ENCODE measurements around the gene CD300LD. TPM values are rescaled to one million over a fixed set of nuclear protein-coding genes. Genes with fewer than 3 reads are reported as not detected.

Gene CD300LD
- total and polyA plus RNA-seq, 2 of the 8 experiments (the other 6 are each of a cell fraction or from before 2014, with no cell fraction given): not detected

DNA sequence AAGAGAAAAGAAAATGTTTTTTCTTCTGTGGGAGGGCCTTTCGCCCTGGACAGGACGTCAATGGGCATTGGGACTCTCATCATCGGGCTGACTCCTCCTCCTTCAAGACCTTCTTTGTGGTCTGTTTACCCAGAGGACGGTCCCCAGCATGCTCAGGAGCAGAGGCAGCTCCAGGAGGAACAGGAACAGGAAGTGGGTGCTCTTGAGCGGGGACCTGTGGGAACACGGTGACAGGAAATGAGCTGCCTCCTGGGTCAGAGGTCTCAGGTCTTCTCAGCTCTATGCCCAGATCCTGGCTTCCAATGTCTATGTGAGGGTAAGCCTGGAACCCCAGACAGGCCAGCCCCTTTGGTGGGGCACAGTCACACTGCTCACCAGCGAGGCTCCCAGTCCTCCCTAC, 12.2 kb downstream of the CD300LD start:
- H3K27ac ChIP-seq (ENCODE audit: low read depth, low read length): no peak overlapping the region
- 89% methylated on average over 7 of the region's 7 CpGs; no CpG with 5 or more reads in 1 of the 2 experiments for WGBS, 2 experiments (ENCODE audit: extremely low coverage in 1 of 2, insufficient coverage in 1 of 2, insufficient read length in 1 of 2, insufficient replicate concordance in 2 of 2, low coverage in 1 of 2, low lambda C conversion rate in 2 of 2, missing lambda C conversion rate in 1 of 2)
- no peak overlapping the region for H2BK20ac ChIP-seq (ENCODE audit: low read length)
- no peak overlapping the region for H2BK120ac ChIP-seq (replicated peaks; ENCODE audit: low read depth, low read length)
- no peak overlapping the region for H3K56ac ChIP-seq (replicated peaks; ENCODE audit: insufficient read length, low read depth, low read length)
- H3K4me1 ChIP-seq (replicated peaks in 1 of 4; ENCODE audit: control insufficient read depth in 3 of 4, insufficient read depth in 4 of 4, low read length in 3 of 4): no peaks in the 10 kb centered on the region
- FAIRE-seq: no peak
- H4K91ac ChIP-seq (replicated peaks; ENCODE audit: insufficient read length, low read length): no peak overlapping the region
- H3K4me3 ChIP-seq (ENCODE audit: extremely low read depth in 1 of 4, insufficient read depth in 2 of 4, low read depth in 3 of 4, low read length in 4 of 4): no peak overlapping the region
- H3K23me2 ChIP-seq (ENCODE audit: low read depth, low read length): no peaks in the 10 kb centered on the region
- H3K9ac ChIP-seq (replicated peaks in 1 of 4; ENCODE audit: extremely low read depth in 1 of 4, low read depth in 3 of 4, low read length in 3 of 4): no peak overlapping the region
- no peak overlapping the region for H2BK12ac ChIP-seq (ENCODE audit: low read depth, low read length)
- no peak overlapping the region for H2BK15ac ChIP-seq (ENCODE audit: low read length)
- ChIA-PET CTCF (ENCODE audit: partially characterized antibody) (interaction anchor here (1.0 to 1.4 kb wide), 3 partner anchors 14 to 87 kb away, joined by 3 to 5 read pairs (median 3); no protein-coding TSS in a partner anchor), POLR2A (ENCODE audit: partially characterized antibody) (no interaction called here)
- H3K79me1 ChIP-seq (ENCODE audit: low read depth, low read length): no peaks in the 10 kb centered on the region
- no peak overlapping the region for H2BK5ac ChIP-seq (ENCODE audit: low read depth, low read length)
- H3K79me2 ChIP-seq (ENCODE audit: control insufficient read depth in 1 of 2, insufficient read depth in 2 of 2, low read length in 2 of 2): no peaks in the 10 kb centered on the region
- H2AK5ac ChIP-seq (ENCODE audit: low read depth, low read length): no peak overlapping the region
- H3K27me3 ChIP-seq (replicated peaks in 1 of 4; ENCODE audit: control insufficient read depth in 3 of 4, extremely low read depth in 1 of 4, insufficient read depth in 3 of 4, low read length in 3 of 4): 0 out of 7 replicates have a peak, but pooled peaks cover 0 to 3% (median 0%) of the 10 kb centered on the region in 4 experiments
- DNase-seq (ENCODE audit: low read depth in 1 of 2, low spot score in 2 of 2): no peak
- no peak overlapping the region for H2AFZ ChIP-seq (ENCODE audit: low read length)
- H4K8ac ChIP-seq (ENCODE audit: extremely low read depth, insufficient read depth, low read length): no peak overlapping the region
- H4K20me1 ChIP-seq (replicated peaks in 1 of 2; ENCODE audit: control insufficient read depth in 1 of 2, insufficient read depth in 2 of 2, low read length in 2 of 2): no peaks in the 10 kb centered on the region
- no peak overlapping the region for H3K14ac ChIP-seq (ENCODE audit: insufficient read length)
- H3K23ac ChIP-seq (ENCODE audit: insufficient read length): no peak overlapping the region
- no peaks in the 10 kb centered on the region for H3K9me3 ChIP-seq (ENCODE audit: insufficient read depth in 2 of 2, low read depth in 1 of 2, low read length in 1 of 2)
- no peak overlapping the region for H3K18ac ChIP-seq (ENCODE audit: extremely low read depth, low read length)
- H3K36me3 ChIP-seq (ENCODE audit: control insufficient read depth in 2 of 4, insufficient read depth in 4 of 4, low read length in 3 of 4): no peaks in the 10 kb centered on the region
- no peak overlapping the region for H3K4me2 ChIP-seq (ENCODE audit: insufficient read depth in 1 of 2, low read depth in 2 of 2, low read length in 2 of 2)
- H4K5ac ChIP-seq (ENCODE audit: insufficient read length, low read depth, low read length): no peak overlapping the region
- H3K4ac ChIP-seq (replicated peaks; ENCODE audit: insufficient read length, low read depth, low read length): no peak overlapping the region
- no peak for TF ChIP-seq SUZ12 (IDR thresholded peaks at IDR 0.05; ENCODE audit: low read length)
- TF ChIP-seq CTCF (IDR thresholded peaks at IDR 0.05; ENCODE audit: control extremely low read depth in 1 of 3, insufficient read depth in 1 of 3, low read depth in 1 of 3, low read length in 3 of 3): no peak
- TF ChIP-seq PHF8 (conservative IDR thresholded peaks at IDR 0.05; ENCODE audit: low read depth, low read length): no peak
- no peak for TF ChIP-seq CBX8 (IDR thresholded peaks at IDR 0.05; ENCODE audit: borderline replicate concordance, low read depth, low read length)
- TF ChIP-seq FOSL1 (IDR thresholded peaks at IDR 0.05; ENCODE audit: insufficient read depth, low read depth, low read length): no peak
- no peak for TF ChIP-seq POLR2A (IDR thresholded peaks at IDR 0.05; ENCODE audit: control extremely low read depth in 1 of 2, low read depth in 2 of 2, low read length in 2 of 2)
- no peak for TF ChIP-seq BCL11A (IDR thresholded peaks at IDR 0.05; ENCODE audit: low read depth in 2 of 2, low read length in 2 of 2)
- TF ChIP-seq JUN (IDR thresholded peaks at IDR 0.05; ENCODE audit: low read depth, low read length): no peak
- TF ChIP-seq TCF12 (IDR thresholded peaks at IDR 0.05; ENCODE audit: low read depth, low read length): no peak
- no peak for TF ChIP-seq NRF1 (IDR thresholded peaks at IDR 0.05; ENCODE audit: low read depth, low read length)
- no peak for TF ChIP-seq CHD1 (IDR thresholded peaks at IDR 0.05; ENCODE audit: low read depth, low read length)
- no peak for TF ChIP-seq HDAC6 (IDR thresholded peaks at IDR 0.05; ENCODE audit: low read depth, low read length)
- TF ChIP-seq POLR2AphosphoS5 (IDR thresholded peaks at IDR 0.05; ENCODE audit: low read depth, low read length): no peak

Data from H1 (cell line).